GM06990 (cell line): ENCODE results near the gene PLCG1.

Experiments
- DNase-seq: peaks from one replicate; pipeline ENCODE4 v3.0.0-alpha.2; 2011; ENCODE audit not compliant: insufficient read length; ENCODE audit errors: extremely low read depth
- H3K27me3 ChIP-seq: replicated peaks from 2 replicates; pipeline ENCODE4 v1.6.0; 2011; ENCODE audit warnings: low read length; ENCODE audit not compliant: control insufficient read depth, insufficient read depth
- H3K36me3 ChIP-seq: 2 replicates; pipeline ENCODE4 v1.5.1; 2011; ENCODE audit warnings: low read length; ENCODE audit not compliant: control insufficient read depth, insufficient read depth
- H3K4me3 ChIP-seq: replicated peaks from 2 replicates; pipeline ENCODE4 v1.5.1; 2011; ENCODE audit warnings: low read depth, mild to moderate bottlenecking, control low read depth, low read length
- TF ChIP-seq, protein P1 (sequence below): IDR thresholded peaks from 2 replicates; pipeline ENCODE4 v1.5.1; 2011; ENCODE audit warnings: low read length, control low read depth, mild to moderate bottlenecking, inconsistent platforms; ENCODE audit not compliant: insufficient read depth, poor library complexity, severe bottlenecking

The PLCG1 gene

DNA sequence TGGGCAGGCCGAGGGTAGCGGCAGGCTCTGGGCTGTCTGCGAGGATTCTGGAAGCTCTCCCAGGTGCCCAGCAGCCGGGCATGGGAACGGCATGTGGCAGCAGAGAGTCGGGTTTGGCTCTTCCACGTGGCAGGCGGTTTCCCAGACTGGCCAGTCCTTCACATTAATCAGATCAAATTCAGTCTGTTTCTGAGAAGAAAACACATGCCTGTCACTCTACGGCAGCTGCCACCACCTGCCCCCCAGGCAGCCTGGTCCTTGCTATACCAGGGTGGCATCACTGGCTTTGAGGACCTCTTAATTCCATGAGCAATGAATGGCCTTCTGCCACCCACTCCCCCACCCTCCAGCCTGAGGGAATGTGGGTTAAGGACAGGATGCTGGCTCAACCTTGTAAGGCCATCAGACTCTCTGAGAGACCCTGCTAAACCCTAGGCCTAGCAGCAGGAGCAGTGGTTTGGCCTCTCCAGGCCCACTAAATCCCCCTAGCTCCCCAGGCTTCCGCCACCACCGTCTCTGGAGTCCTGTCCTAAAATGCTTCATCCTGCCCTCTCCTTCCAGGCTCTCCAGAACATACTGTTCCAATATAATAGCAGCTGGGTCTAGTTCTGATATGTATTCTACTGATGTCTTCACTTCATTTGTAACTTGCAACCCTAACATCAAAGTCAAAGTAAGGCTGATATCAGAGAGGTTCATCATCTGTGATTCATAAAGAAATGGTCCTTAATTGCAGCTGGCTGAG lies 47.8 kb downstream of the PLCG1 start:
- Histone ChIP-seq H3K4me3 (no peak overlapping the region), H3K36me3 (no peaks in the 10 kb centered on the region), H3K27me3 (no peaks in the 10 kb centered on the region)
- no peak for DNase-seq
- TF ChIP-seq, protein P1, sequence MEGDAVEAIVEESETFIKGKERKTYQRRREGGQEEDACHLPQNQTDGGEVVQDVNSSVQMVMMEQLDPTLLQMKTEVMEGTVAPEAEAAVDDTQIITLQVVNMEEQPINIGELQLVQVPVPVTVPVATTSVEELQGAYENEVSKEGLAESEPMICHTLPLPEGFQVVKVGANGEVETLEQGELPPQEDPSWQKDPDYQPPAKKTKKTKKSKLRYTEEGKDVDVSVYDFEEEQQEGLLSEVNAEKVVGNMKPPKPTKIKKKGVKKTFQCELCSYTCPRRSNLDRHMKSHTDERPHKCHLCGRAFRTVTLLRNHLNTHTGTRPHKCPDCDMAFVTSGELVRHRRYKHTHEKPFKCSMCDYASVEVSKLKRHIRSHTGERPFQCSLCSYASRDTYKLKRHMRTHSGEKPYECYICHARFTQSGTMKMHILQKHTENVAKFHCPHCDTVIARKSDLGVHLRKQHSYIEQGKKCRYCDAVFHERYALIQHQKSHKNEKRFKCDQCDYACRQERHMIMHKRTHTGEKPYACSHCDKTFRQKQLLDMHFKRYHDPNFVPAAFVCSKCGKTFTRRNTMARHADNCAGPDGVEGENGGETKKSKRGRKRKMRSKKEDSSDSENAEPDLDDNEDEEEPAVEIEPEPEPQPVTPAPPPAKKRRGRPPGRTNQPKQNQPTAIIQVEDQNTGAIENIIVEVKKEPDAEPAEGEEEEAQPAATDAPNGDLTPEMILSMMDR, result no peak

DNA sequence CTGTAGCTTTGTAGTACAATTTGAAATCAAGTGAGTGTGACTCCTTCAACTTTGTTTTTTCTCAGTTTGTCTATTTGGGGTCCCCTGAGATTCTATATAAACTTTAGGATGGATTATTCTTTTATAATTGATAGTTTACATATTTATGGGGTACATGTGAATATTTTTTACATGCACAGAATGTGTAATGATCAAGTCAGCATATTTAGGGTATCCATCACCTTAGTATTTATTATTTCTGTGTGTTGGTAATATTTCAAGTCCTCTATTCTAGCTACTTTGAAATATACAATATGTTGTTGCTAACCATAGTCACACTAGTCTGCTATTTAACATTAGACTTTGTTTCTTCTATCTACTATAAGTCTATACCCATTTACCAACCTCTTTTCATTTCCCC lies 50.3 kb downstream of the PLCG1 start:
- Histone ChIP-seq H3K36me3 (no peaks in the 10 kb centered on the region), H3K4me3 (no peak overlapping the region), H3K27me3 (no peaks in the 10 kb centered on the region)
- no peak for DNase-seq
- TF ChIP-seq, protein P1, result no peak

DNA sequence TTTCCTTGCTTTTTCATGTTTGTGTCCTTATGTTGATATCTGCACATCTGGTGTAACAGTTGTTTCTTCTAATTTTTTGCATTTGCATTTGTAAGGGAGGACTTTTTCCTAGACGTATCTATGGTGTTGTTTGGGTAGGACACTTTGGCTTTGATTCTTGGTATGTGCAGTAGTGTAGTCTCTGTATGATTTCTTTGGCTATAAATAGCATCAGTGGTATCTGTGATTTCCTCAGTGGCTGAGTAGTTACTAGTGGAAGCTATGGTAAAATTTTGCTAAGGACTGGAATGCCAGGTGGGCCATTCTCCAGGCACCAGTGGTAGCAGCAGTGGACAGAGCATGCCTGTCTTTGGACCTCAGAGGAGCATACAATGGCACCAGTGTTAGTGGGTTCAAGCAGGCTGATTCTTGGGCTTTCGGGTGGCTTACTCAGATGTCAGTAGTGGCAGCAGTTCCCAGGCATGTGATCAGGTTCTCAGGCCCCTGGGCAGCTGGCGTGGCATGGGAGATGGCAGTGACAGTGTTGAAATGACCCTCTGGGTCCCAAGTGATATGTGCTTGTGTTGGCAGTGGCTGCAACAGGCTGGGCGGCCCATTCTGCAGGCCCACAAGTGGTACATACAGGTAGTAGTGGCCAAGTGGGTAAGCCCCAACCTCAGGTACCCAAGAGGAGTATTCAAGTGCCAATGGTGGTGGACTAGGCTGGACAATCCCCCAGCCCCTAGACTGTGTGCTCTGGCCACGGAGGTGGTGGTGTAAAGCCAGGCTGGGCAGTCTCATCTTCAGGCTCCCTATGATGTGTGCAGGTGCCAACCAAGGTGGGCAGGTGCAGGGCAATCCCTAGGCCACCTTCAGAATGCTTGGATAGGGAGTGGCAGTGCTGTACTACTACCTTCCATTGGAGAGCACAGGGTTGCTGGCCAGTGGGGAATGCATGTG lies 54.5 kb downstream of the PLCG1 start:
- DNase-seq, result no peak

DNA sequence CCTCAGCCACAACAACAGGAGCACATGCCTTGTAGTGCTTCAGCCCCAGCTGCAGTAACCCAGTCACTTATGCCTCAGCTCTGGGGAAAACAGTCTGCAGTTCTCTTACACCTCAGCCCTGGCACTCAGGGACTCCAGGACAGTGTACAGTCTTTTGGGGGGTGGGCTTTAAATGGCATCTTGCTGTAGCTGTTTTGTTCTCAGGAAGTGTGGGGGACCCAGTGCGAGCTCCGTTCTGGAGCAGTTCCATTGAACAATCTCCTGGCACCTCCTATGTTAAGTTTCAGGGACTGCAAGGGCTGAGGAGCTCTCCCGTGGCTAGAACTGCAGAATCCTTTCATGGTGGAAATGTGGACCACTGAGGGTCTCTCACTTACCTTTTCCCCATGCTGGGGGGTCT lies 55.2 kb downstream of the PLCG1 start:
- H3K4me3 ChIP-seq, result no peak overlapping the region
- DNase-seq, result no peak
- TF ChIP-seq, protein P1, result no peak
- H3K27me3 ChIP-seq, result no peaks in the 10 kb centered on the region
- H3K36me3 ChIP-seq, result no peaks in the 10 kb centered on the region

More for the DNA sequence above, 54.5 kb downstream of the PLCG1 start:
- TF ChIP-seq, protein P1, result no peak
- Histone ChIP-seq H3K36me3 (no peaks in the 10 kb centered on the region), H3K4me3 (no peak overlapping the region), H3K27me3 (no peaks in the 10 kb centered on the region)

DNA sequence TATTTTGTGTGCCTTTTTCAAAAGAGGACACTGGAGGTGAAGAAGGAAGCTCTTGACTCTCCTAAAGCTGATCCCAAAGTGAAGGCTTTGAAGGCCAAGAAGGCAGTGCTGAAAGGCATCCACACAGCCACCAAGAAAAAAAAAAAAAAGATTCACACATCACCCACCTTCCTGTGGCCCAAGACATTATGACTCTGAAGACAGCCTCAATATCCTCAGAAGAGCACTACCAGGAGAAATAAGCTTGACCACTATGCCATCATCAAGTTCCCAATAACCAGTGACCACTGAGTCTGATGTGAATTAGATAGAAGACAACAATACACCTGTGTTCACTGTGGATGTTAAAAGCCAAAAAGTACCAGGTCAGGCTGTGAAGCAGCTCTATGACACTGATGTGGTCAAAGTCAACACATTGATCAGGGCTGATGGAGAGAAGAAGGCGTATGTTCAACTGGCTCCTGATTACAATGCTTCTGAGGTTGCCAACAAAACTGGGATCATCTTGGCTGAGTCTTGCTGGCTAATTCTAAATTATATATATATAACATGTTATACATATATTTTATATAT lies 59.4 kb downstream of the PLCG1 start:
- Histone ChIP-seq H3K27me3 (no peaks in the 10 kb centered on the region), H3K4me3 (no peak overlapping the region), H3K36me3 (no peaks in the 10 kb centered on the region)
- TF ChIP-seq, protein P1, result no peak
- DNase-seq, result no peak
